ENCODE results near the gene SLC17A6.

DNA sequence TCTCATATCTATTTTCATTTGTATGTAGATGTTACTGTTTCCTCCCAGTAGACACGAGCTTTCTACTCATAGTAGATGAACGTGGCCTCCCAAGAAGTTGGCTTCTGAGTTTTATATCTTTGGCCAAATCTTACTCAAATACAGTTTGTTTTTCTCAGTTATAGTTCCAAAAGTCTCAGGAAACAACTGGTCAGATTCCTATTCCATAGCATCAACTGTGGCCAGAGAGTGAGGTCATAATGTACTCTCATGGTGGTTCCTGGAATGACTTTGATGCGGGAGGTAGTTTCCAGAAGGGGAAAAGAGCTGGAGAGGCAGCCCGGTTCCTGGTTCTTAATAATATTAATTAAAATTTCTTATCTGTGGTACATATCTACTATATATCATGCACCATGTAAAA lies 77.3 kb downstream of the SLC17A6 start:
- TF ChIP-seq, protein P1, sequence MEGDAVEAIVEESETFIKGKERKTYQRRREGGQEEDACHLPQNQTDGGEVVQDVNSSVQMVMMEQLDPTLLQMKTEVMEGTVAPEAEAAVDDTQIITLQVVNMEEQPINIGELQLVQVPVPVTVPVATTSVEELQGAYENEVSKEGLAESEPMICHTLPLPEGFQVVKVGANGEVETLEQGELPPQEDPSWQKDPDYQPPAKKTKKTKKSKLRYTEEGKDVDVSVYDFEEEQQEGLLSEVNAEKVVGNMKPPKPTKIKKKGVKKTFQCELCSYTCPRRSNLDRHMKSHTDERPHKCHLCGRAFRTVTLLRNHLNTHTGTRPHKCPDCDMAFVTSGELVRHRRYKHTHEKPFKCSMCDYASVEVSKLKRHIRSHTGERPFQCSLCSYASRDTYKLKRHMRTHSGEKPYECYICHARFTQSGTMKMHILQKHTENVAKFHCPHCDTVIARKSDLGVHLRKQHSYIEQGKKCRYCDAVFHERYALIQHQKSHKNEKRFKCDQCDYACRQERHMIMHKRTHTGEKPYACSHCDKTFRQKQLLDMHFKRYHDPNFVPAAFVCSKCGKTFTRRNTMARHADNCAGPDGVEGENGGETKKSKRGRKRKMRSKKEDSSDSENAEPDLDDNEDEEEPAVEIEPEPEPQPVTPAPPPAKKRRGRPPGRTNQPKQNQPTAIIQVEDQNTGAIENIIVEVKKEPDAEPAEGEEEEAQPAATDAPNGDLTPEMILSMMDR (IDR thresholded peaks at IDR 0.05; ENCODE audit: low read depth, low read length, missing input control): no peak
- TF ChIP-seq, protein P2, sequence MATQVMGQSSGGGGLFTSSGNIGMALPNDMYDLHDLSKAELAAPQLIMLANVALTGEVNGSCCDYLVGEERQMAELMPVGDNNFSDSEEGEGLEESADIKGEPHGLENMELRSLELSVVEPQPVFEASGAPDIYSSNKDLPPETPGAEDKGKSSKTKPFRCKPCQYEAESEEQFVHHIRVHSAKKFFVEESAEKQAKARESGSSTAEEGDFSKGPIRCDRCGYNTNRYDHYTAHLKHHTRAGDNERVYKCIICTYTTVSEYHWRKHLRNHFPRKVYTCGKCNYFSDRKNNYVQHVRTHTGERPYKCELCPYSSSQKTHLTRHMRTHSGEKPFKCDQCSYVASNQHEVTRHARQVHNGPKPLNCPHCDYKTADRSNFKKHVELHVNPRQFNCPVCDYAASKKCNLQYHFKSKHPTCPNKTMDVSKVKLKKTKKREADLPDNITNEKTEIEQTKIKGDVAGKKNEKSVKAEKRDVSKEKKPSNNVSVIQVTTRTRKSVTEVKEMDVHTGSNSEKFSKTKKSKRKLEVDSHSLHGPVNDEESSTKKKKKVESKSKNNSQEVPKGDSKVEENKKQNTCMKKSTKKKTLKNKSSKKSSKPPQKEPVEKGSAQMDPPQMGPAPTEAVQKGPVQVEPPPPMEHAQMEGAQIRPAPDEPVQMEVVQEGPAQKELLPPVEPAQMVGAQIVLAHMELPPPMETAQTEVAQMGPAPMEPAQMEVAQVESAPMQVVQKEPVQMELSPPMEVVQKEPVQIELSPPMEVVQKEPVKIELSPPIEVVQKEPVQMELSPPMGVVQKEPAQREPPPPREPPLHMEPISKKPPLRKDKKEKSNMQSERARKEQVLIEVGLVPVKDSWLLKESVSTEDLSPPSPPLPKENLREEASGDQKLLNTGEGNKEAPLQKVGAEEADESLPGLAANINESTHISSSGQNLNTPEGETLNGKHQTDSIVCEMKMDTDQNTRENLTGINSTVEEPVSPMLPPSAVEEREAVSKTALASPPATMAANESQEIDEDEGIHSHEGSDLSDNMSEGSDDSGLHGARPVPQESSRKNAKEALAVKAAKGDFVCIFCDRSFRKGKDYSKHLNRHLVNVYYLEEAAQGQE (IDR thresholded peaks at IDR 0.05): no peak
- no peak for TF ChIP-seq EGR1 (IDR thresholded peaks at IDR 0.05; ENCODE audit: low read depth in 2 of 2)
- TF ChIP-seq, protein P3, sequence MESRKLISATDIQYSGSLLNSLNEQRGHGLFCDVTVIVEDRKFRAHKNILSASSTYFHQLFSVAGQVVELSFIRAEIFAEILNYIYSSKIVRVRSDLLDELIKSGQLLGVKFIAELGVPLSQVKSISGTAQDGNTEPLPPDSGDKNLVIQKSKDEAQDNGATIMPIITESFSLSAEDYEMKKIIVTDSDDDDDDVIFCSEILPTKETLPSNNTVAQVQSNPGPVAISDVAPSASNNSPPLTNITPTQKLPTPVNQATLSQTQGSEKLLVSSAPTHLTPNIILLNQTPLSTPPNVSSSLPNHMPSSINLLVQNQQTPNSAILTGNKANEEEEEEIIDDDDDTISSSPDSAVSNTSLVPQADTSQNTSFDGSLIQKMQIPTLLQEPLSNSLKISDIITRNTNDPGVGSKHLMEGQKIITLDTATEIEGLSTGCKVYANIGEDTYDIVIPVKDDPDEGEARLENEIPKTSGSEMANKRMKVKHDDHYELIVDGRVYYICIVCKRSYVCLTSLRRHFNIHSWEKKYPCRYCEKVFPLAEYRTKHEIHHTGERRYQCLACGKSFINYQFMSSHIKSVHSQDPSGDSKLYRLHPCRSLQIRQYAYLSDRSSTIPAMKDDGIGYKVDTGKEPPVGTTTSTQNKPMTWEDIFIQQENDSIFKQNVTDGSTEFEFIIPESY (IDR thresholded peaks at IDR 0.05): no peak

Data from liver (tissue), 3 donors.